ENCODE data around the gene PTPRQ. TPM values are rescaled to one million over a fixed set of nuclear protein-coding genes. Genes with fewer than 3 reads are reported as not detected.

Gene PTPRQ
- polyA plus RNA-seq, 1 donor (not counting 4 experiments of a cell fraction or from before 2014, with no cell fraction given) = 0.01 TPM

GRCh38 chr12:80493466-80493865, 49.4 kb downstream of the PTPRQ start:
- Histone ChIP-seq H3K36me3 (ENCODE audit: control insufficient read depth in 2 of 2, extremely low read depth in 1 of 2, insufficient read depth in 2 of 2, low read length in 2 of 2) (no peaks in the 10 kb centered on the region), H3K27ac (ENCODE audit: control insufficient read depth, insufficient read depth, low read length) (no peak overlapping the region), H3K9me1 (ENCODE audit: control insufficient read depth, extremely low read depth, insufficient read depth, low read length) (no peaks in the 10 kb centered on the region), H3K9ac (ENCODE audit: control insufficient read depth, extremely low read depth, insufficient read depth, low read length) (no peak overlapping the region), H3K4me3 (ENCODE audit: control insufficient read depth in 2 of 3, extremely low read depth in 1 of 3, insufficient read depth in 2 of 3, low read depth in 1 of 3, low read length in 3 of 3) (no peak overlapping the region), H3K9me3 (ENCODE audit: control insufficient read depth, low read depth, low read length) (no peaks in the 10 kb centered on the region), H3K4me1 (ENCODE audit: control insufficient read depth, extremely low read depth, insufficient read depth, low read length) (no peaks in the 10 kb centered on the region), H2AFZ (ENCODE audit: control insufficient read depth, low read length) (no peak overlapping the region), H4K20me1 (ENCODE audit: control insufficient read depth, extremely low read depth, insufficient read depth, low read length) (no peaks in the 10 kb centered on the region), H3K4me2 (ENCODE audit: control insufficient read depth, extremely low read depth, insufficient read depth, low read depth, low read length) (no peak overlapping the region), H3K27me3 (ENCODE audit: control insufficient read depth, extremely low read depth, insufficient read depth, low read length) (no peaks in the 10 kb centered on the region), H3K79me2 (ENCODE audit: control insufficient read depth, insufficient read depth, low read length) (no peaks in the 10 kb centered on the region)
- no peak for FAIRE-seq
- TF ChIP-seq EZH2 (IDR thresholded peaks at IDR 0.05; ENCODE audit: low read length) = no peak
- no peak for TF ChIP-seq CTCF (optimal IDR thresholded peaks at IDR 0.05 in 1 of 3, IDR thresholded peaks at IDR 0.05 in 1 of 3, conservative IDR thresholded peaks at IDR 0.05 in 1 of 3; ENCODE audit: extremely low read depth in 1 of 3, insufficient read depth in 2 of 3, low read length in 3 of 3)
- no peak for DNase-seq (ENCODE audit: low read depth, low spot score)
- dilution Hi-C loops (cut with MboI; ENCODE audit: extremely low pct_ligation_motif_present, low sequenced_read_pairs) = no loop called here

DNA sequence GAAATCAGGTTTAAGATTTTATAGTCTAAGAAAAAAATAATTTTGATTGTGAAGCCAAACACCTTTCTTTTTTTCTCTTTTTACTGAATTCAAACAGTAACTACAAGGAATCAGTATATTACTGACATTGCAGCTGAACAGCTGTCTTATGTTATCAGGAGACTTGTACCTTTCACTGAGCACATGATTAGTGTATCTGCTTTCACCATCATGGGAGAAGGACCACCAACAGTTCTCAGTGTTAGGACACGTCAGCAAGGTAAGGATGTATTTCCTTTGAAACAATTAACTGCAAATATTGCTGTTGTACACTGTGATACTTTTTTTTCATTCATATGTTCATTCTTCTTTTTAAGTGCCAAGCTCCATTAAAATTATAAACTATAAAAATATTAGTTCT, 50.8 kb downstream of the PTPRQ start:
- Histone ChIP-seq H3K4me3 (ENCODE audit: control insufficient read depth in 2 of 3, extremely low read depth in 1 of 3, insufficient read depth in 2 of 3, low read depth in 1 of 3, low read length in 3 of 3) (no peak overlapping the region), H3K27ac (ENCODE audit: control insufficient read depth, insufficient read depth, low read length) (no peak overlapping the region), H3K9me1 (ENCODE audit: control insufficient read depth, extremely low read depth, insufficient read depth, low read length) (no peaks in the 10 kb centered on the region), H3K79me2 (ENCODE audit: control insufficient read depth, insufficient read depth, low read length) (no peaks in the 10 kb centered on the region), H4K20me1 (ENCODE audit: control insufficient read depth, extremely low read depth, insufficient read depth, low read length) (no peaks in the 10 kb centered on the region), H3K9ac (ENCODE audit: control insufficient read depth, extremely low read depth, insufficient read depth, low read length) (no peak overlapping the region), H3K9me3 (ENCODE audit: control insufficient read depth, low read depth, low read length) (no peaks in the 10 kb centered on the region), H3K4me2 (ENCODE audit: control insufficient read depth, extremely low read depth, insufficient read depth, low read depth, low read length) (no peak overlapping the region), H2AFZ (ENCODE audit: control insufficient read depth, low read length) (no peak overlapping the region), H3K27me3 (ENCODE audit: control insufficient read depth, extremely low read depth, insufficient read depth, low read length) (no peaks in the 10 kb centered on the region), H3K36me3 (ENCODE audit: control insufficient read depth in 2 of 2, extremely low read depth in 1 of 2, insufficient read depth in 2 of 2, low read length in 2 of 2) (no peaks in the 10 kb centered on the region), H3K4me1 (ENCODE audit: control insufficient read depth, extremely low read depth, insufficient read depth, low read length) (no peaks in the 10 kb centered on the region)
- dilution Hi-C loops (cut with MboI; ENCODE audit: extremely low pct_ligation_motif_present, low sequenced_read_pairs) = no loop called here
- FAIRE-seq = no peak
- no peak for TF ChIP-seq CTCF (optimal IDR thresholded peaks at IDR 0.05 in 1 of 3, IDR thresholded peaks at IDR 0.05 in 1 of 3, conservative IDR thresholded peaks at IDR 0.05 in 1 of 3; ENCODE audit: extremely low read depth in 1 of 3, insufficient read depth in 2 of 3, low read length in 3 of 3)
- no peak for DNase-seq (ENCODE audit: low read depth, low spot score)

All from keratinocyte (primary cell).